Activated CD4-positive, alpha-beta T cell treated with anti-CD3 and anti-CD28 coated beads, Interleukin-10, Interleukin-2, amounts not matched to agents 100 ng/mL and 50 ng/mL, durations not matched to agents 16 hours and 8 hours (primary cell): ENCODE data around the gene CAPN8.

Source experiments
- DNase-seq: peaks from one replicate; pipeline ENCODE4 v3.0.0-alpha.2; 2020

The CAPN8 gene

GRCh38 chr1:223609977-223610376, 55.5 kb downstream of the CAPN8 start:
- DNase-seq: no peak

GRCh38 chr1:223609066-223609465, 56.4 kb downstream of the CAPN8 start:
- DNase-seq: no peak

DNA sequence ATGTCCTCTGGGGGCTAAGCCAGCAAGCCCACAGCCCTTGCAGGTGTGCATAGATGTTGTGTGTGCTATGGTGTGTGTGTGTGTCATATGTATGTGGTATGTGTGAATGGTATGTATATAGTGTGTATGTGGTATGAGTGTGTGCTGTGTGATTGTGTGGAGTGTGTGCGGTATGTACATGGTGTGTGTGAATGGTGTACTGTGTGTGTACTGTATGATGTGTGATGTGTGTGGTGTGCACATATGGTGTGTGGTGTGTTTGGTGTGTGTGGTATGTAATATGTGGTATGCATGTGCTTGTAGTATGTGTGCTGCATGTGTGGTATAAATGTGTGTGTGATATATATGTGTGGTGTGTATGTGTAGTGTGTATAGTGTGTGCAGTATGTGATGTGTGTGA, 107.0 kb downstream of the CAPN8 start:
- no peak for DNase-seq

DNA sequence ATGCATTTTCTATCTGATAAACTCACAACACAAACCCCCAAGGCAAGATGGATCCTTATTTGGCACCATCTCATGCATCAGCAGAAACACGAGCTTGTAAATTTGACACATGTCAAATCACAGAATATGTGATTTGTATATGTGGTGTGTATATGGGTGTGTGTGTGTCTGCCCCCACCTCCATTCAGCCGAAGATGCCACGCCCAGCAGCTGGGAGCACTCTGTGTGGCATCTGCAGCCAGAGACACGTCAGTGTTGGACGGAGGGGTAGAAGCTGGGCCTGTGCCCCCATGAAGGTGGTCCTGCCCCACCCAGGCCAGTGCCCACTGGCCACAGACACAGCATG, 108.4 kb downstream of the CAPN8 start:
- DNase-seq: no peak

DNA sequence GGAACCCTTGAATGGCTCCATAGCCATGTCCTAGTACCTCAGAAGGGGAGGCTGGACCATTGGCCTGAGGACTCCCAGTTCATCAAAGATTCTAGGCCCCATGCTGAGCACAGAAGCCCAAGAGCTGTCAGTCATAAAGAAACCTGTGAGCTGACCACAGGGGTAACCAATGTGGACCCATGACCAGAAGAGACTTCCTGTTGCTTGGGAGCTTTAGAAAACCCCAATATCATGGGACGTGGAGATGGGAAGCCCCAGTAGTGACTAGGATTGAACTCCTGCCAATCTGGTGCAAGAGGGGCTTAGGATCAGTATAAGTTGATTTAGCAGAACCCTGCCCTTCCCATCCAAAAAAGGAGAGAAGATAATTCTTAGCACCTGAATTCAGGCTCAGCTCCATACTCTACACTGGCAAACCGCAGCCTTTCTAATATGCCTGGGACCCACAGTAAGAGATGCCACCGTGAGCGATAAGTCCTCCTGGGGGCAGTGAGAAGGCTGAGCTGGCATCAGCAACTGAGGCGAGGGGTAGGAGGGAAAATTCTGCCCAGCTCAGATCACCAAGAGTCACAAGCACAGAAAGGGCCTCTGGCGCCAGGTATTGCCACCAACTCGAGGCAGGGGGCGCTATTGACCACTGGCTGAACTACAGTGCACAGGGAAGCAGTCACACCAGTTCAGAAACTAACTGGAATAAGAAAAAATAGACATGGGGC, 108.9 kb downstream of the CAPN8 start:
- peak; percentile 68 for DNase-seq

- no peak for DNase-seq
These were observed 111.5 kb downstream of the CAPN8 start for GRCh38 chr1:223553957-223554356.

DNA sequence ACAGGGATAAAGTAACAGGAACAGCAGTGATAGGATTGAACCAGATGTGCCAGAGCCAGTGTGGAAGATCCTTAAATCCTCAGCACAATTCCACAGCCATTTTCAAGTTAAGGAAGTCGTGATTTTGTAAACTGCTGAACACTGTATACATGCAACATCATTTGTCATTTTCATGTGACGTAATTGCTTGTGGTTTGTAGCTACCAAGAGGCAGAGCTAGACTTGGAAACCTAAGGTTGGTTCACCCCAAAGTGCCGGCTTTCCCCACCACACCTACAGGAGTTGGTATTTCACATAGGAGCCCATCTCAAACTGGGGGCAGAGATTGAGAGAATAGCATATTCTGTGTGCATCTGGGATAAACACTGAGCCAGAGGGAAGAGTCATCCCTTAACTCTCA, 113.9 kb downstream of the CAPN8 start:
- DNase-seq: no peak

DNA sequence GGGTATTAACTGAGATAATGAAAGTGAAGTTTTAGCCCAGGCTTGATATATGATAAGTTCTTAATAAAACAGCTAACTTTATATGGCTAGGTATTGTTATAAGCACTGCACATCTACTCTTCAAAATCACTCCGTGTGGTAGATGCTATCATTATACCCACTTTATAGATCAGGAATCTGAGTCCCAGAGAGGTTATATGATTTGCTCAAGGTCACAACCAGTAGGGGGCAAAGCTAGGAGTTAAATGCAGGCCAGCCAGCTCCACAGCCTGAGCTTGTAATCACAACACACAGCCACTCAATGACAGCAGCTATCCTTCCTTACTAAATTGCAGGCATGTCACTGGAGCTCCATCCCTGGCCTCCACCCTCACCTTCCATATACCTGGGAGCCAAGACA, 115.8 kb downstream of the CAPN8 start:
- DNase-seq: no peak

- no peak for DNase-seq
These were observed 118.0 kb downstream of the CAPN8 start for GRCh38 chr1:223547316-223548114.

GRCh38 chr1:223545343-223545742, 120.2 kb downstream of the CAPN8 start:
- DNase-seq: no peak

DNA sequence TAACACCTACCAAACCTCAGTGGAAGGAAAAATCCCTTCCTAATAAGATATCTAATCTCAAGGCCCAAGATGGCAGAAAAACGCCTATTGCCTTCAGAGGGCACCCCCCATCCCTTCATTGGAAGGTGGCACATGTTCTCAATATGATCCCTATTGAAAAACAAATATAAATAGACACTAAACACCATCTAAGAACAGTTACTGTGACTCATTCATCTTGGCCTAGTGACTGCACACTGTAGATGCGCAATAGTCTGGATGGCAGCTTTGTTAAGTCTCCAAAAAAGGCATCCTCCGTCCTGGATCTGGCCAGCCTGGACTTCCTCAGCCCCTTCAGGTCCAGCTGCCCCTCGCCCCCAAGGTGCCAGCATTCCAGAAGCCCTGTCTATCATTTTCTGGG, 121.9 kb downstream of the CAPN8 start:
- no peak for DNase-seq

GRCh38 chr1:223542831-223543230, 122.7 kb downstream of the CAPN8 start:
- no peak for DNase-seq

- no peak for DNase-seq
These were observed 124.9 kb downstream of the CAPN8 start for GRCh38 chr1:223540485-223541106.

GRCh38 chr1:223539750-223540149, 125.8 kb downstream of the CAPN8 start:
- no peak for DNase-seq

DNA sequence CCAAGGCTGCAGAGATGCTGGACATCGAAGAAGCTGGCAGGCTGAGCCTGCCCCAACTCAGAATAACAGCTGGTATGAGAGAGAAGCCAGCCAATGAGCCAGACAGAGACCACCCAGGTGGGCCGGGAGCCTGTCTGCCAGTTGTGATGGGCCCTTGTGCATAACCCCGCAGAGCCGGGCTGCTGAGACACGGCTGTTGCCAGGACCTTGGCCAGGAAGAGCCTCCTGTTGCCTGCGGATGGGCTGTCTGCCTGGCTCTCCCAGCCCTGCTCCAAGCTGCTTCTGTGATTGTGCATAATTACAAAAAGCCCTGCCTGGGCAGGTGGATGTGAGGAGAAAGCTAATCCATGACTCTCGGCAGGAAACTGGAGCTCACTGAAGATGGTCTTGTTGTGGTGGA, 126.5 kb downstream of the CAPN8 start:
- DNase-seq: no peak

GRCh38 chr1:223535319-223535718, 130.2 kb downstream of the CAPN8 start:
- DNase-seq: no peak

GRCh38 chr1:223534677-223535076, 130.8 kb downstream of the CAPN8 start:
- DNase-seq: no peak

DNA sequence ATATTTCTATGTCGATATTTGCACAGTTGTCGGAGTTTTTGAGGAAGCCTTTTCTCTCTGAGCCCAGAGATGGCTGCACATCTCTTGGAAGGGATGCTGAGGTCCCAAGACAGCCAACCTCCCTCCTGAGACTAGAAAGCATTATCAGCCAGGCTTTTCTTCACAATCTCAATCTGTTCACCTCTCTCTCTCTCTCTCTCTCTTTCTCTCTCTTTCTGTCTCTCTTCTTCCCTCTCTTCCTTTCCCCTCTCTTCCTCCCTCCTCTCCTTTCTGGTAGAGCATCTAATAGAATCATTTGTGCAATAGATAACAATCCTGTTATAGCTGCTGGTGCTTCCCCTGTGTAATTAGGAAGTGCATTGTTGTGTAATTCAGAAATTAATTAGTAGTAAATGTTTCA, 131.8 kb downstream of the CAPN8 start:
- no peak for DNase-seq

- DNase-seq: peak; percentile 54
These were observed 133.7 kb downstream of the CAPN8 start for GRCh38 chr1:223531742-223532341.

DNA sequence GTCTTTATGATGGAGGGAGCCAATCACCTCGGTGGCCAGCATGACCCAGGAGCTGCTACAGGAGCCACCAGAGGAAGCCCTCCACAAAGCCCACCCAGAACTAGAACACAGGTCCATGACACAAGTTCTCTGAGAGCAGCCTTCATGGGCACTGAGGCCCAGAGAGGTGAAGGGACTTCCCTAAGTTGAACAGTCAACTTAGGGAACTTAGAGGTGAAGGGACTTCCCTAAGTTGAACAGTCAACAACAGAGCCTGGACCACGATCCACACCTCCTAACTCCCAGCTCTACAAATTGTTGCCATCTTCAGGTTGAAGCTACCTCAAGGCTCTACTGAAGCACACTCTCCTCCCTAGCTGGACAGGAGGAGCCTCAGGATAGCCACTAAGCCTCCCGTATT, 139.5 kb downstream of the CAPN8 start:
- peak; percentile 10 for DNase-seq

DNA sequence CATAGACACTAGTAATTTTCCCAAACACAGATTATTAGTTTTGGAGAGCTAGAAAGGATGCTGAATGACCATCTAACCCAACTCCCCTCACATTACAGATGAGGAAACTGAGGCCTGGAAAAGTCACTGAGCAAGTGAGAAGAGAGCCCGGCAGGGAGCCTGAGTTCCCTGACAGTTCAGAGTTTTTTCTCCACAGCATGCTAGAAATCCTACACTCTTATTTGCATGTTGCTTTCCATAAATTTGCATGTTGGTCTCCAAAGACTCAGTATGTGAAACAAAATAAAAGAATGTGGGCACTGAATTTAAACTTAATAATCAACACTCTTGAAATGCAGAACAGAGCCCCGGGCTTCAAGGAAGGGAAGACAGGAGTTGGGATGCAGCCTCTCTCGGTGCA, 140.0 kb downstream of the CAPN8 start:
- no peak for DNase-seq

- DNase-seq: no peak
These were observed 140.5 kb downstream of the CAPN8 start for GRCh38 chr1:223524930-223525451.

DNA sequence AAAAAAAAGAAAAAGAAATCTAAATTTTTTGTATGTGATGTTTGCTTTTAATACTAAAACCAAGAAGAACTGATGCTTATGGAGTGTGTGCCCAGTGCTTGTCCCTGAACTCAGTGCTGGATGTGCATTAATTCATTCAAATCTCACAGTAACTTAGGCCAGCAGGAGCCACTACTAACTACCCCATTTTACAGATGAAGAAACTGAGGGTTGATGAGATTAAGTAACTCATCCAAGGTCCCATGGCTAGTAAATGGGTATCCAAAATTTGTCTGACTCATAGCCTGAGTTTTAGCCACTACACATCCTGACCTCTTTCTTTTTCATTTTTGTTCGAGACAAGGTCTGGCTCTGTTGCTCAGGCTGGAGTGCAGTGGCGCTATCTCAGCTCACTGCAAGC, 144.4 kb downstream of the CAPN8 start:
- no peak for DNase-seq

DNA sequence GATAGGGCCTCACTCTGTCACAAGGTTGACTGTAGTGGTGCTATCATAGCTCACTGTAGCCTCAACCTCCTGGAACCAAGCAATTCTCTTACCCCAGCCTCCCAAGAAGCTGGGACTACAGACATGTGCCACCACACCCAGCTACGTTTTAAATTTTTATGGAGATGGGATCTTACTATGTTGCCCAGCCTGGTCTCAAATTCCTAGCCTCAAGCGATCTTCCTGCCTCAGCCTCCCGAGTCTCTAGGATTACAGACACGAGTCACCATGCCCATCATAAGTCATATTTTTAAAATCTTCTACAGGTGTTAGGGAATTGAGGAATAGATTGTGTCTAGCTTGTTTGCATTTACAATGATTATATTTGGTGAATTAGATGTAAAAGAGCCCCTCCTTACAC, 145.3 kb downstream of the CAPN8 start:
- DNase-seq: no peak
